Measurements from ENCODE around the gene INPP5A. TPM values are rescaled to one million over a fixed set of nuclear protein-coding genes. Genes with fewer than 3 reads are reported as not detected.

The INPP5A gene
- total RNA-seq, 1 donor from 2014 or later = 18.1 TPM

DNA sequence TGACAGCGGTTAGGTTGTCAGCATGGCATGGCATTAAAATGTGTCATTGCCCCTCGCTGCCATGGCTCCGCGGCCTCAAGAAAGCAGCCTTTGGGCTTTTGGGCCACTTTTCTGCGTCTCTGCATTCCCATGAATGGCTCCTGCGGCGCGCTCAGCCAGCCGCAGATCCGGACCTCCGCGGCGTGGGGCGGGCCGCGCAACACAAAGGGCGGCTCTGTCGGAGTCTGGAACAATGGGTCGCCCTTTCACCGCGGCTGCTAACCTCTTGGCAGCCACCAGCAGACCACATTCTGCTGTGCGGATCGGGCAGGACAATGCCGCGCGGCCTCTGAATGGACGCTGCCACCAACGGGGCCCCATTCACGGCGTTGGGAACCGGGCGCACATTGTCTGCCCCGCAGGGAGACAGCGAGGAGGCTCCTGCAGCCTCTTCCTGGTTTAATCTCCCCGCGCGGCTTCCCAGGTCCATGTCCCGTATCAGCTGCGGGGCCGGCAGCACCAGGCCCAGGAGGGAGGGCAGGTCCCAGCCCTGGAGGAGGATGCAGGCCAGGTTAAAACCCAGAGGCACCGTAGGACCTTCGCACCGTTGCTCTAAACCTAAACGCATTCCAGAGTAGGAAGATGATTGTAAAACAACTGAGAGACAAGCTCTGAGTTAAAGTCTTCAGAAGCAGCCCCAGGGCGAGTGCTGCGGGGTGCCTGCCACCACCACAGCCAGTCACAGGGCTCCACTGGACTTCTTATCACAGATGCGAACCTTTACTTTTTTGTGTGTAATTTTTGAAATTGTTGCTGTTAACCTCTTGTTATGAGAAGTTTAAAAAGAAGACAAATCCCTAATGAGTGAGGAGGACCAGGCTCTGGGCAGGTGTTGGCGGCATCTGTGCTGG is 176.8 kb downstream of the INPP5A start:
- peak in 1 of 2 donors; percentile 66 for DNase-seq (ENCODE audit: low read depth in 2 of 2)

DNA sequence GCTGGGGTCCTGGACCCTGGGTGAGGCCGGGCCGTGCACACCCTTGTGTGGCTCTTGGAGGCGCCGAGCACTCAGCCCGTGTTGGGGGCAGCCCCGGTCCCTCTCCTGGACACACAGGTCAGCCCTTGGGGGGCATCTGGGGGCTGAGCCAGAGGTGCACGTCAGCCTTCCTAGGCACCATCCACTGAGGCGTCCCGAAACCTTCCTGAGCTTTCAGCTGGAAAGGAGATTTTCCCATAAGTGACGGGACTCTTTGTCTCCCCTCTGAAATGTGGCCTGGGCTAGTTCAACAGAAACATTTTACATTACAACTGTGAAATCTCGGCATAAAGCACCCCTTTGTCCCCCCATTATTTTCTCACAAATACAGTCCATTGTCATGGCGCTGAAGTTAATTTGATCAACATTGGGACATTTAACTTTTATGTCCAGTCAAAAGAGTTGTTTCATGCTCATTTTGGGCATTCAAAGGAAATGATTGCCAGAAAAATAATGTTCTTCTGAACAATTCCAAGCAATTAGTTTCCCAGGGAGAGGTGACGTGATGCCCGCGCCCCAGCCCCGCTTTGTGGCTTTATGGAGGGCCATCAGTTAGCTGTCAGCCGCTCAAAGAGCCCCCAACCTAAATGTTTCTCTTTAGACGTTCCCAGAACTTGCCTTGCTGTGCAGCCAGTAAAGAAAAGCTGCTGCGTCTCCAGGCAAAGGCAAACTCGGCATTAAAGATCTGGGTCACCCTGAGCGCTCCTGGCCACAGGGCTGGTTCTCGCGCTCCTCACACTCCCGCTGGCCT is 177.6 kb downstream of the INPP5A start:
- DNase-seq (ENCODE audit: low read depth in 2 of 2) = no peak

DNA sequence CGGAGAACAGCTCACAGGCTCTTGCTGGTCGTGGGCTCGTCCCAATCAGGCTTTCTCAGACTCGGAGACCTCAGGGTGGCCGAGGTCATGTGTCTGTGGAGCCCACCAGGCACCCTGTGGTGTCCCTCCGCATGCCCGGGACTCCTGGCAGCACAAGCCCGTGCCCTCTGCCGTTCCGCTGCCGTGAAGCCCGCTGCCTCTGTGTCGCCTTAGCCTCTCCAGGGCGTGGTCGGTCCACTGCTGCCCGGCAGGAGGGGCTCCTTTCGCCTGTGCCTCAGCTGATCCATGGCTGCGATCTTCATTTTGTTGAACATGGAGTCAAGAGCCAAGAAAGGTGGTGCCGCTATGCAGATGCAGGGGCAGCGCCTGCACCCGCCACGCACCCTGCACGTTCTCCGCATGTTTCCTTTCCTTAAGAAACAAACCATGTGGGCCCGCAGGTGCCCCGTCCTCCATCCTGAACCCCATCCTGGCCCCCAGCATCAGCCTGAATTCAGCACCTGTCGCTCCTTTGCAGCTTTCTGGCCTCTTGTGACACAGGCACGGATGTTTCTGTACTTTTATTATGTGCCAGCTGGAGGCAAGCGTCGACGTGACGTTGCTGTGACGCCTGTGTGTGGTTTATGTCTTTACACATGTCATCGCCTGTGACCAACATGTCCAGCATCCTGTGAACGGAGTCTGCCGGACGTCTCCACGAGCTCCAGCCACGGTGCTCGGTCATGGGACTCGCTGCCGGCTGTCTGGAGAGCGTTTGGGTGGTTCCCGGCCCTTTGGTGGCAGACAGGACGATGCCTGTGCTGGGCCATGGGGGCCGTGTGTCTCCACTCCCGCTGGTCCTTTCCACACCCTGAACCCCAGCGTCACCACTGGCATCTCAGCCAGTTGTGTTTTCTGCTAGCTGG is 178.4 kb downstream of the INPP5A start:
- no peak for DNase-seq (ENCODE audit: low read depth in 2 of 2)

DNA sequence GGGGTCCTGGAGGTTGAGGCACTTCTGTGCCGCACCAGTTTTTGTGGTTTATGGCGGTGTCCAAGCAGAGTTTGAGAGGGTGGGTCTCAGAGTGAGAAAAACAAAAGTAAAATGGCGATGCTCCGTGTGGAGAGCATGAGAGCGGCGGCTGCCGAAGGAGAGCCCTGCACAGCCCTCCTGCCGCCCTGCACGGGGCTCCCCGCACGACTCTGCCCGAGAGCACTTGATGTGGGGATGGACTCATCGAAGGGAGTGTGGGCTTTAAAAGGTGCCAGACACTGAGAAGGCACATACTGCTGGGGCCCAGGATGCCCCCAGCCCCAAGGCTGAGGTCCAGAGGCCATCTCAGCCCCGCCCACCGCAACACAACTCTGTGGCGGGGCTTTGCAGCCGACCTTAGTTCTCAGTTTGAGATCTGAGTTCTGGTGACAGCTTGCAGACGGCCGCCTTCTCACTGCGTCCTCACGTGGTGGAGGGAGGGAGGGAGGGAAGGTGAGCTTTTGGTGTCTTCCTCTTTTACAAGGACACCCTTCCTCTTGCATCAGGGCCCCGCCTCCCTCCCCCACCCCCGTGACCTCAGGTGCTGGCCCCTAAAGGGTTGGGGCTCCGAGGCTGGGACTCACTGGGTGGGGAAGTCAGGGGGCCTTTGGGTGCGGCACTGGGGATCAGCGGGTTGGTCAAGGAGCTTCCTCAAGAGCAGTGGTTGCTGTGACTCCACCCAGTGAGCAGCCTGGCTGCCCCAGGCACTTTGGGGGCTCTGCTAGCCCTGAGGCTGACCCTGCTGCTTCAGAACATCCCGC is 179.3 kb downstream of the INPP5A start:
- DNase-seq (ENCODE audit: low read depth in 2 of 2) = no peak

DNA sequence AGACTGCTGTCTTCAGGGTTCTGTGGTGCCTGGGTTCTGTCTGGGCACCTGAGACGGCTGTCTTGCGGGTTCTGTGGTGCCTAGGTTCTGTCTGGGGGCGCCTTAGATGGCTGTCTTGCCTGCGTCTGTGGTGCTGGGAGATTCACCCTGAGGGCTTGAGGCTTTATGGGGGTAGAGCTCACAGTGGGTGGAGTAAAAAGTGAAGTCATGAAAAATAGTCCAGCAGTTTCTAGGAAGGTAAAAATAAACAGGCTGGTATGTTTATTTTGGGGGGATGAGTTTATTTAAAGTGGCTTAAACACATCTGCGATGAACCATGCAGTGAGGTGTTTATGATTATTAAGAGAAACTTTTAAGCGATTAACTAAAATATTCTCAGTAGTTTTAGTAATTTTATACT is 184.1 kb downstream of the INPP5A start:
- DNase-seq (ENCODE audit: low read depth in 2 of 2) = no peak

DNA sequence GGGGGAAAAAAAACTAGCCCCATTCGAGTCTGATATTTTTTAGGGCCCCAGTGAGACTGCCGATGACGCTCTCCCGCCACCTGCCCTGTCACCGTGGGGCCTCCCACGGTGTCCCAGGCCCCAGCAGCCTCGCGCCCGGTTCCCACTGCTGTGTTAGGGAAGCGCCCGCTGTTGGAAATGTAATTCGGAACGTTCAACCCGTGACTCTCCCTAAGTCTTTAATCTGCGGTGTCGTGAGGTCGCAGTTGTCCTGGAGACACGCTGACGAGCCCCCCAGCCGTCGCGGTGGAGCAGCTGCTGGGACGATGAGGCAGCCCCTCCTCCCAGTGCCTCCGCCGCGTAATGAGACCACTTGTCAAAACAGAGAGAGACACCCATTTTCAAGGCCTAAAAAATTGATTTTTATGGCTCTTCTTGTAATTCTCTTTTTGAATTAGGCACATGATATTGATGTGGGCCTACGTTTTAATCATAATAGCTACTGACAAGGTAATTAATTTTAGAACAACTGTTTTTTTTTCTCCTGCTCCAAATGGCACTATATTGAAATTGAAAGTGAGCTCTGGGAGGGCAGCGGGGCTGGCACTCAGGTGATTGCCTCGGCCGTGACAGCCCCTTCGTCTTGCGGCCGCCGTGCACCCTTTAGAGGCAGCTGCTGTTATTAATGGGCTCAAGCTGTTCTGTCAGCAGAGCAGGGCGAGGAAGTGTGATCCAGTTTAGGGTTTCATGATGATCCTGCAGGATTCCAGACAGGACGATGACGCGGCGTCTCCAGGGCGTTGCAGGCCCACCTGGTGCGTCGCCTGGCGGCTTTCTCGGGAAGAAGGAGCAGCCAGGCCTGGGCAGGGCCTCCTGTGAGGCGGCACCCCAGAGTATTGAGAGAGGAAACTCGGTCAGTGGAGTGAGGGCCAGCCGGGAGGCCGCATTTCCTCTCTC is 185.1 kb downstream of the INPP5A start:
- DNase-seq (ENCODE audit: low read depth in 2 of 2) = peak in 1 of 2 donors; percentile 13

DNA sequence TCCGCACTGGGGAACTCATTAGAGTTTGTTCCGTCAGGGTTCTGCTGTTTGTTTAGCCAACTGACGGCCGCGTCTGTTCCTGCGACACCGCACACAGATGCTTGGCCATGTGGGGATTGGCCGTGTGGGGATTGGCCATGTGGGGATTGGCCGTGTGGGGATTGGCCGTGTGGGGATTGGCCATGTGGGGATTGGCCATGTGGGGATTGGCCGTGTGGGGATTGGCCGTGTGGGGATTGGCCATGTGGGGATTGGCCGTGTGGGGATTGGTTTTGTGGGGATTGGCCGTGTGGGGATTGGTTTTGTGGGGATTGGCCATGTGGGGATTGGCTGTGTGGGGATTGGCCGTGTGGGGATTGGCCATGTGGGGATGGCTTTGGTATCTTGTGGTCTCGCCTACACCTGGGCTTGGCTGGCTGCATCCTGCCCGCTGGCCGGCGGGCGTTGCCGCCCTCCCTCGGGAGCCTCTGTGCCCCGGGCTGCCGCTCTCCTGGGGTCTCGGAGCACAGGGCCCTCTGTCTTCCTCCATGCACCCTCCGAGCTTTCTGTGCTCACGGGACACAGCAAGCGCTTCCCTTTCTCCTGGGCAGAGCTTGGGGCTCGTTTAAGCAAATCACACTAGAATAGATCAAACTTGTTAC is 185.9 kb downstream of the INPP5A start:
- DNase-seq (ENCODE audit: low read depth in 2 of 2) = peak in 1 of 2 donors; percentile 24

DNA sequence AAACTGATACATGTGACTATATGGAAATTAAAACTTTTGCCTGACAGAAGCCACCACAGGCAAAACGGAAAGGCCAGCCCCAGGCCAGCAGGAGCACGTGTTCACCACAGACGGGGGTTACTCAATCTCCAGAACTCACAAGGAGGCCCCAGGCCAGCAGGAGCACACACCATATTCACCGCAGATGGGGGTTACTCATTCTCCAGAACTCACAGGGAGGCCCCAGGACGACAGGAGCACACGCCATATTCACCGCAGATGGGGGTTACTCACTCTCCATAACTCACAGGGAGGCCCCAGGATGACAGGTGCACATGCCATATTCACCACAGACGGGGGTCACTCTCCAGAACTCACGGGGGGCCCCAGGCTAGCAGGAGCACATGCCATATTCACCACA is 186.9 kb downstream of the INPP5A start:
- DNase-seq (ENCODE audit: low read depth in 2 of 2) = no peak

DNA sequence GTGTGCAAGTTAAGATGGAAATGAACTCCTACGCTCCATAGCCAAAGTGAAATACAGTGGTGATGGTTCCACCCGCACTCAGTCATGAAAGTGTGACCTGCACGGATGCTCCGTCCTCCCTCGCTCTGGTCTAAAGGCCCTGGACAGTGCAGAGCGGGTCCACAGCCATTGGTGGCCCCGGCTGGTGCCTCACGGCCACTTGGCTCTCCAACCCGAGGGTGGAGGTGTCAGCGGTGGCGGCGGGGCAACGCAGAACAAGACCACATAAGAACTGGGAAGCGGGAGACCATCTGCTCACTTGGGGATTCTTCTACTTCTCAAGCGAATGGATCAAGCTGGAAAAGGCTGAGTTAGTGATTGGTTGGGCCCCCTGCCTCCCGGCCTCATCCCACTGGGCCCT is 187.6 kb downstream of the INPP5A start:
- DNase-seq (ENCODE audit: low read depth in 2 of 2) = no peak

DNA sequence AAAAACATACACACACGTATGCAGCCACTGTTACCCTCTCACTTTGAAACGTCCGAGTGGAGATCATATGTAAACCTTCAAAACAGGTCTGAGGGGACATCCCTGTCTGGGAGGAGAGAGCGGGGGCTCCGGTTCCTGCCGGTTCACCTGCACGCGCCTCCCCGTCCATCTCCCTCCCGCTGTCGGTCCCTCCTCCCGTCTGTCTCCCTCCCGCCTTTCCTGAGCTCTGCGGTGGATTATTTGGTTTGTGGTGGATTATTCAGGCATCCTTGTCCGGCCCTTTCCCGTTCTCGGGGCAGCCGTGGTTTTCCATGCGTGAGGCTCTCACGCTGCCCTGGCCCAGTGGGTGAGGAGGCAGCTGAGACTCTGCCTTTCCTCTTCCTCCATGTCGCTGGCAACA is 188.6 kb downstream of the INPP5A start:
- DNase-seq (ENCODE audit: low read depth in 2 of 2) = no peak

DNA sequence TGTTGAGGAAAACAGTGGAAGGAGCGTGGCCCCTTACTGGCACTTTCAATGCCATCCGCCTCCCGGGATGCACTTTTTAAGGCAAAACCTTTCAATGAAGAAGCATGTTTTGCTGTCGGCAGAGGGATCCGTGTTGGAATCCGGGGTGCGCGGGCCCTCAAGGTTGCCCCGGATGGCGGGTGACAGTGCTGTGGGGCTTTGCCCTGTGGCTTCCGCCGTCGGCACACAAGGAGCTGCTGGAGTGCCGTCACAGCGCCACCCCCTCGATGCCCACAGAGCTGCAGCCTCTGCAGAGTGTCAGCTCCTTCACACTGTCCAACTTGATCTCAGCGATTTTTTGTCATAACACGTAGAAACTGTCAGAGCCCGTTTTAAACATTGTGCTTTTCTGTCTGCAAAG is 189.4 kb downstream of the INPP5A start:
- DNase-seq (ENCODE audit: low read depth in 2 of 2) = no peak

DNA sequence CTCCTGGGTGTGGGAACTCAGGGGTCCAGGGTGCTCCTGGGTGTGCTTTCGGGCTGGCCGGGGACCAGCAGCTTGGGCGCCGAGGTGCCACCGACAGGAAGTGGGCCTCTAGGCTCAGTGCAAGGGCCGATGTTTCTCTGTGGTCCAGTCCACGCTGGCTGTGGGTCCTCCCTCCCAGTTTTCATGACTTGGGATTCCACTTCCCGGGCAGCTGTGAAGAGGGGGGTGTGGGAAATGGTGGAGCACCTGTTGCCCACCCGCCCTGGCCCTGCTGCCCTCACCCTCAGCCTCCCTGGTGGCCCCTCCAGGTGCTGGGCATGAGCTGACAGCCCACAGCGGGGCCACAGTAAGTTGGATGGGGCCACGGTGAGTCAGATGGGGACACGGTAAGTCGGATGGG is 189.8 kb downstream of the INPP5A start:
- no peak for DNase-seq (ENCODE audit: low read depth in 2 of 2)

DNA sequence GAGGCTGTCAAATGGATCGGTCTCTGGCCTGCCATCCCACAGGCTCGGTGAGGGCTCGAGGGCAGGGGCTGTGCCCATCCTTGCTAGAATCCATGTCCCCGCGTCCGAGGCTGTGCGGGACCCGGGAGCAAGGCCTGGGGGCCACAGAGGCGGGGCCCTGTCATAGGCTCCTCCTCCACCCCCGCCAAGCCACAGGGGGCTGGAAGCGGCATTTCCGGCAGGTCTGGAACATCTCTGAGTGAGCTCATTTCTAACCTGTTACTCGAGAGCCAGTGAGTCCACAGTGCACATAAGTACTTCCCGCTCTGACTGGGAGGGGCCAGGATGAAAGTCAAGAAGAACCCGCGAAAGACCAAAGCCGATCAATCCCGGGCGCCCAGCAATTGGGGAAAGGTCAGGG is 190.7 kb downstream of the INPP5A start:
- no peak for DNase-seq (ENCODE audit: low read depth in 2 of 2)

DNA sequence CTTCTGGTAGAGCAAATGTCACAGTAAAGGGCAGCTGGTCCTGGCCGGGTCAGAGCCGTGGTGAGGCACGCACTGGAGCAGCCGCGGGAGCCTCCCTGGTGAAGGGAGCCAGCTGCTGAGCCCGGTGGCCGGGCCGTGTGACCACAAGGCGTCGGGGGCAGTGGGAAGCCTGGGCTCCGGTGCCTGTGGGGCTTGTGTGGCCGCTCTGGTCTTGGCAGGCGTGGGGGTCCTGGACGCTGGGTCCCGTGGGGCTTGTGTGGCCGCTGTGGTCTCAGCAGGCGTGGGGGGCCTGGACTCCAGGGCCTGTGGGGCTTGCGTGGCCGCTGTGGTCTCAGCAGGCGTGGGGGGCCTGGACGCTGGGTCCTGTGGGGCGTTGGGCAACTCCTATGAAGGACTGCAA is 191.2 kb downstream of the INPP5A start:
- no peak for DNase-seq (ENCODE audit: low read depth in 2 of 2)

DNA sequence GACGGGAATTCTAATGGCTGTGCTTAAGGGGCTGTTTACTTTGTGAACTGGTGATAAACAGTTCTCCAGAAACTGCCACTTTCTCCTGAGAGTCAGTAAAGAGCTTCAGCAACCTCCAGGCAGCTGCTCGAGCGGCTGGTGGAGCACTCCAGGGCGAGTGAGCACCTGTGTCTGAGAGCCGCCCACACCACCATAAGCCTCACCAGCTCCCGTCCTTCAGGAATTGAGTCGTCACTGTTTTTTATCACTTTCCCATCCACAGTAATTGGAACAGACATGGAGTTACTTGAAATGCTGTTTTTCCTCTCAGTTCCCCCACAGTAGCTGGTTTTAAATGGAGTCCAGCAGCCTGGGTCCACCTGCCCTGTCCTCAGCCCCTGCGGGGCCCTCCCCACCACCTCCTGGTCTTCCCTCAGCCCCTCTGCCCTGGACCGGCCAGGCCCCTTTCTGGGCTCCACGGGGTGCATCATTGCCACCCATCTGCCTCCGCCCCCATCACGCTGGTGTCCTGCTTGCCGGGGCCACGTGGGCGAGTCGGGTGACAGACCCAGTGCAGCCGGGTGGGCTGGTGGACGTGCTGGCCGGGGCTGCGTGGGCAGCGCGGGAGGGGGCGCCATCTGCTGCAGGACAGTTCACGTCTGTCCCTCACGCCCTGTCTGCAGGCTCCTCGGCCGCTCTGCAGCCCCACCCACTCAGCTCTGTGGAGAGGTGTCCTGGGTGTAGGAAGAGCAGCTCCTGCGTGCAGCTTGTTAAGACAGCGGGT is 192.4 kb downstream of the INPP5A start:
- no peak for DNase-seq (ENCODE audit: low read depth in 2 of 2)

DNA sequence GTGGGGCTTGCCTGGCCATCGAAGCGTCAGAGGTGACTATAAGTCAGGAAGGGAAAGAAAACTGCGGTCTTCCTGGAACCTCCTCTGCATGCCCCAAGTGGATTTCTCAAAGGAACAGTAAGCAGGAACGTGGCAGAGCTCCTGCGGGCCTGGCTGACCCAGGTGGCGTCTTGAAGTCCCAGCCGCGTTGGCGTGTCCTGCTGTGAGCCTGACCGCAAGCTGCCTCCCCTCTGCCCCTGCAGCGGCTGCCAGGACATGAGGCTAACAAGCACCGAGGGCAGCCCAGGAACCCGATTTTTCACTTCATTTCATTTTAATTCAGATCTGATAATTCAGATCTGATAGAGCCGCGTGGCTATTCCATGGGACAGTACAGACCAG is 193.0 kb downstream of the INPP5A start:
- no peak for DNase-seq (ENCODE audit: low read depth in 2 of 2)

DNA sequence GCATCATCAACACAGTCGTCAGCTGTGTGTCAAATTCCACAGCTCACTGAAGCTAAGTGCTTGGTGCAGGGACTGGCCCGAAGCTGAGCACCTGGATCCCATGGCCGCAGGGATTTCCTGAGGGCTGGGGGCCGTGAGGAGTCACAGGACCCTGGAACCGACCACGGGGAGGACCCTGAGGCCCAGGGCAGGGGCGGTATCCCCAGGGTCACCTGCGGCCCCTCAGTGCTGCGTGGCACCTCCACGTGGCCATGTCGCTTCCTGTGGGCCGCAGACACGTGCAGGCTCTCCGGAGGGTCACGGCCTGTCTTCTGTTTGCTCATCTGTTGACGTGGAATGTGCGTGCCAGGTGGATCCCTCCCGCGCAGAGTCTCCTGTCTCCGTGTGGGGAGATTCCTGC is 194.9 kb downstream of the INPP5A start:
- DNase-seq (ENCODE audit: low read depth in 2 of 2) = no peak

DNA sequence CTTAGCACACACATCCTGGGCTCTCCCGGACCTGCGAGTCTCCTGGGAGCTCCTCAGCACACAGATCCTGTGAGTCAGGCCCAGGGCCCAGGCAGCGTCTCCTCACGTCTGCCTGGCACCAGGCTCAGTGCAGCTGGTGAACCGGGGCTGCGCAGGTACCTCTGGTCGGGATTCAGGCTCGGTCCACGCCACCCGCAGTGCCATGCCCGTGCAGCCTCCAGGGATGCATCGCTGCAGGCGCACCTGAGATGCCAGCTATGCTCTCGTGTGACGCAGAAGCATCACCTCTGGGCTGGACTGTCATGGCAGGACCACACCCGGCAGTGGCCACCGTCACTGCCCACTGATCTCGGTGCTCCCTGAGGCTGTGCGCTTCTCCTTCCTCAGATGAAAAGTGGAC is 196.3 kb downstream of the INPP5A start:
- DNase-seq (ENCODE audit: low read depth in 2 of 2) = no peak

Measured in lung microvascular endothelial cell (primary cell).